ENCODE results near the gene CRBN.

- TF ChIP-seq EZH2phosphoT487 (conservative IDR thresholded peaks at IDR 0.05; ENCODE audit: low read length) = no peak
- TF ChIP-seq CTCF (IDR thresholded peaks at IDR 0.05; ENCODE audit: insufficient read depth, low read length, poor library complexity, severe bottlenecking) = no peak
These were observed 5.4 kb upstream of the CRBN start for GRCh38 chr3:3184876-3185275.

All from SU-DHL-6 (cell line).